SK-N-SH treated with all-trans-retinoic acid at 6 μM for 48 hours (cell line): Measurements from ENCODE around the gene EVX1.

Experiments
- ATAC-seq: fragments of 200-7000 bp; cut with Tn5 transposase; 3 replicates; pipeline ENCODE4 v1.9.1; 2020; ENCODE audit warnings: mild to moderate bottlenecking, moderate library complexity
- ARNTL ChIP-seq: fragments of 450-650 bp; formaldehyde crosslinking; IDR thresholded peaks from 2 replicates; pipeline ENCODE4 v1.5.0; 2020; ENCODE audit warnings: low read depth, mild to moderate bottlenecking, moderate library complexity, borderline replicate concordance
- ESRRG ChIP-seq: fragments of 250-450 bp; sonication (Bioruptor Pico); IDR thresholded peaks from 2 replicates; pipeline ENCODE4 v1.6.1; 2021; ENCODE audit warnings: mild to moderate bottlenecking
- ISL1 ChIP-seq: fragments of 250-450 bp; sonication (Bioruptor Pico); IDR thresholded peaks from 2 replicates; pipeline ENCODE4 v2.1.2; 2022; ENCODE audit warnings: mild to moderate bottlenecking, moderate library complexity
- PATZ1 ChIP-seq: fragments of 250-450 bp; sonication (Bioruptor Pico); IDR thresholded peaks from 2 replicates; pipeline ENCODE4 v1.8.0; 2020; ENCODE audit warnings: mild to moderate bottlenecking, moderate library complexity, borderline replicate concordance
- PPARA ChIP-seq: fragments of 250-450 bp; sonication (Bioruptor Pico); IDR thresholded peaks from 2 replicates; pipeline ENCODE4 v1.5.0; 2020; ENCODE audit warnings: mild to moderate bottlenecking, borderline replicate concordance
- RARB ChIP-seq: fragments of 250-450 bp; sonication (Bioruptor Pico); IDR thresholded peaks from 2 replicates; pipeline ENCODE4 v1.8.0; 2021; ENCODE audit warnings: mild to moderate bottlenecking, moderate library complexity
- SNAI2 ChIP-seq: fragments of 250-450 bp; sonication (Bioruptor Pico); IDR thresholded peaks from 2 replicates; pipeline ENCODE4 v1.5.0; 2020; ENCODE audit warnings: mild to moderate bottlenecking, moderate library complexity
- TOX ChIP-seq: fragments of 250-450 bp; sonication (Bioruptor Pico); IDR thresholded peaks from 2 replicates; pipeline ENCODE4 v1.8.0; 2021; ENCODE audit warnings: mild to moderate bottlenecking, moderate library complexity, borderline replicate concordance
- ZC3H10 ChIP-seq: fragments of 250-450 bp; sonication (Bioruptor Pico); IDR thresholded peaks from 2 replicates; pipeline ENCODE4 v1.5.1; 2021; ENCODE audit warnings: mild to moderate bottlenecking, moderate library complexity
- ZNF565 ChIP-seq: fragments of 450-650 bp; formaldehyde crosslinking; conservative IDR thresholded peaks from 2 replicates; pipeline ENCODE4 v1.5.0; 2020; ENCODE audit warnings: low read depth, mild to moderate bottlenecking, moderate library complexity
- ZNF70 ChIP-seq: fragments of 450-650 bp; formaldehyde crosslinking; IDR thresholded peaks from 2 replicates; pipeline ENCODE4 v1.5.0; 2020; ENCODE audit warnings: mild to moderate bottlenecking, moderate library complexity
- ZNF8 ChIP-seq: fragments of 450-650 bp; formaldehyde crosslinking; IDR thresholded peaks from 2 replicates; pipeline ENCODE4 v1.5.0; 2020; ENCODE audit warnings: mild to moderate bottlenecking, moderate library complexity
- TF ChIP-seq, protein P1 (sequence below): fragments of 250-450 bp; sonication (Bioruptor Pico); IDR thresholded peaks from 2 replicates; pipeline ENCODE4 v1.5.1; 2020; ENCODE audit warnings: low read depth, mild to moderate bottlenecking, moderate library complexity
- TF ChIP-seq, protein P2 (sequence below): fragments of 250-450 bp; sonication (Bioruptor Pico); IDR thresholded peaks from 2 replicates; pipeline ENCODE4 v1.5.0; 2020; ENCODE audit warnings: mild to moderate bottlenecking, moderate library complexity
- TF ChIP-seq, protein P3 (sequence below): fragments of 250-450 bp; sonication (Bioruptor Pico); IDR thresholded peaks from 2 replicates; pipeline ENCODE4 v1.5.1; 2021; ENCODE audit warnings: mild to moderate bottlenecking, moderate library complexity
- TF ChIP-seq, protein P4 (sequence below): fragments of 250-450 bp; sonication (Bioruptor Pico); IDR thresholded peaks from 2 replicates; pipeline ENCODE4 v1.8.0; 2021; ENCODE audit warnings: low read depth, mild to moderate bottlenecking, moderate library complexity, borderline replicate concordance

EVX1 gene

DNA sequence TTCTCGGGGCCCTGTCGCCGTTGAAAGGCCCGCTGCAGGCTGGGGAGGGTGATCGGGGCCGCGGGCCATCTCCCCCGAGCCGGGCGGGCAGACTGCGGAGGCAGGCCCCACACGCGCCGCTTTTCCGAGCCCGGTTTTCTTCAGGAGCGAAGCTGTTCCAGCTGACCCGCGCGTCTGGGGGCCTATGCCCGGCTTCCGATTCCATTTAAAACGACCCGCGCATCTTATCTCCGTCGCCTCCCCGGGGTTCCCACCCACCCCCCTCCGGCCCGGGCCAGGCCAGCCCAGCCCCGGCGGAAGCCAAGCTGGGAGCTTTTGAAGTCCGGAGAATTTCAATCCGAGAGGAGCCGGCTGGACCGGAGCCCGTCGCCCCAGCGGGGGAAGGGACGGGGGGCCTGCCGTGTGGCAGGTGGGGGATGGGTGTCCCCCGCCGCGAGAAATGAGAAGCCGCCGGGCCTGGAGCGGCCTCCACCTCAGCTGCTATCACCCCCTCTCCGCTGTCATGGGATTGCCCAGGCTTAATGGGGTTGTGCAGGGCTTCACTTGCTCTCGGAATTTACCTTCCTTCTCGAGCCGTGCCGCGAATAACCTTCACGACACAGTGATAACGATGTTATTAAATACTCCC, 3.1 kb upstream of the EVX1 start (continued):
- TF ChIP-seq, protein P1, sequence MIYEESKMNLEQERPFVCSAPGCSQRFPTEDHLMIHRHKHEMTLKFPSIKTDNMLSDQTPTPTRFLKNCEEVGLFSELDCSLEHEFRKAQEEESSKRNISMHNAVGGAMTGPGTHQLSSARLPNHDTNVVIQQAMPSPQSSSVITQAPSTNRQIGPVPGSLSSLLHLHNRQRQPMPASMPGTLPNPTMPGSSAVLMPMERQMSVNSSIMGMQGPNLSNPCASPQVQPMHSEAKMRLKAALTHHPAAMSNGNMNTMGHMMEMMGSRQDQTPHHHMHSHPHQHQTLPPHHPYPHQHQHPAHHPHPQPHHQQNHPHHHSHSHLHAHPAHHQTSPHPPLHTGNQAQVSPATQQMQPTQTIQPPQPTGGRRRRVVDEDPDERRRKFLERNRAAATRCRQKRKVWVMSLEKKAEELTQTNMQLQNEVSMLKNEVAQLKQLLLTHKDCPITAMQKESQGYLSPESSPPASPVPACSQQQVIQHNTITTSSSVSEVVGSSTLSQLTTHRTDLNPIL (CRISPR knock-in tag) = no peak
- TF ChIP-seq ZNF70 (CRISPR knock-in tag) (no peak), ZNF565 (no peak), PPARA (CRISPR knock-in tag) (no peak), ARNTL (CRISPR knock-in tag) (no peak)
- TF ChIP-seq, protein P2, sequence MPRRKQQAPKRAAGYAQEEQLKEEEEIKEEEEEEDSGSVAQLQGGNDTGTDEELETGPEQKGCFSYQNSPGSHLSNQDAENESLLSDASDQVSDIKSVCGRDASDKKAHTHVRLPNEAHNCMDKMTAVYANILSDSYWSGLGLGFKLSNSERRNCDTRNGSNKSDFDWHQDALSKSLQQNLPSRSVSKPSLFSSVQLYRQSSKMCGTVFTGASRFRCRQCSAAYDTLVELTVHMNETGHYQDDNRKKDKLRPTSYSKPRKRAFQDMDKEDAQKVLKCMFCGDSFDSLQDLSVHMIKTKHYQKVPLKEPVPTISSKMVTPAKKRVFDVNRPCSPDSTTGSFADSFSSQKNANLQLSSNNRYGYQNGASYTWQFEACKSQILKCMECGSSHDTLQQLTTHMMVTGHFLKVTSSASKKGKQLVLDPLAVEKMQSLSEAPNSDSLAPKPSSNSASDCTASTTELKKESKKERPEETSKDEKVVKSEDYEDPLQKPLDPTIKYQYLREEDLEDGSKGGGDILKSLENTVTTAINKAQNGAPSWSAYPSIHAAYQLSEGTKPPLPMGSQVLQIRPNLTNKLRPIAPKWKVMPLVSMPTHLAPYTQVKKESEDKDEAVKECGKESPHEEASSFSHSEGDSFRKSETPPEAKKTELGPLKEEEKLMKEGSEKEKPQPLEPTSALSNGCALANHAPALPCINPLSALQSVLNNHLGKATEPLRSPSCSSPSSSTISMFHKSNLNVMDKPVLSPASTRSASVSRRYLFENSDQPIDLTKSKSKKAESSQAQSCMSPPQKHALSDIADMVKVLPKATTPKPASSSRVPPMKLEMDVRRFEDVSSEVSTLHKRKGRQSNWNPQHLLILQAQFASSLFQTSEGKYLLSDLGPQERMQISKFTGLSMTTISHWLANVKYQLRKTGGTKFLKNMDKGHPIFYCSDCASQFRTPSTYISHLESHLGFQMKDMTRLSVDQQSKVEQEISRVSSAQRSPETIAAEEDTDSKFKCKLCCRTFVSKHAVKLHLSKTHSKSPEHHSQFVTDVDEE = no peak

DNA sequence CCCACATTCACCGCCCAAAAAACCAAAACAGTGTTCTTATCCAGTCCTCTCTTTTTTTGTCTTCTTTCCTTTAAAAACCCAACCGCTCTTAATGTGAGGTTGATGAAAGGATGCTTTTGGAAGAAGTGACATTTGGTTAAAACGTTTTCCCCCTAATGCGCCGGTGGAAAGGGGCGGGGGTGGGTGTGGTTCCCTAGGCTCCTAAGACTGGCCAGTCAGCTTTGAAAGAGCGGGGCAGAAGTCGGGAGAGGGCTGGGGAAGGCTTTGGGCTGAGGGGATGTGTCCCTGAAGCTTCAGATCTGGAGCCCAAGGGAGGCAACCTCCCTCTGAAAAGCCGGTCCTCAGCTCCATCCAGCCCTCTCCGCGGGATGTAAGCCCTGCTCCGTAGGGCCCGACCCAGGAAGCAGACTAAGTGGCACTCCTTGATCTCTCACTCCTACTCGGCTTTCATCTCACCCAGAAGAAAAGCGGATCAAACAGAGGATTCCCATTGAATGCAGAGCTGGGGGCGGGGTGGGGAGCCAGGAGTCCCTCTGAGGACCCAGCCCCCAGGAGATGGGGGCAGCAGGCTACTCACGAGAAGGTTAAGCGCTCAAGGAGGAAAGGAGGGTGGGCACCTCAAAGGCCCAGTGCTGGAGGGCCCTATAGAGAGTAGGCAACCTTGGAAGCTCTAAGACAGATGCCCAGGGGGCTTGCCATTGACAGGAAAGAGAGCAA, 2.4 kb upstream of the EVX1 start:
- no peak for ATAC-seq
- TF ChIP-seq ZC3H10 (CRISPR knock-in tag) (no peak), ZNF8 (no peak), ISL1 (no peak), PPARA (CRISPR knock-in tag) (no peak), SNAI2 (CRISPR knock-in tag) (no peak), RARB (CRISPR knock-in tag) (no peak), ARNTL (CRISPR knock-in tag) (no peak), ZNF565 (no peak), ESRRG (CRISPR knock-in tag) (no peak), TOX (no peak), PATZ1 (CRISPR knock-in tag) (no peak)
- TF ChIP-seq, protein P3, sequence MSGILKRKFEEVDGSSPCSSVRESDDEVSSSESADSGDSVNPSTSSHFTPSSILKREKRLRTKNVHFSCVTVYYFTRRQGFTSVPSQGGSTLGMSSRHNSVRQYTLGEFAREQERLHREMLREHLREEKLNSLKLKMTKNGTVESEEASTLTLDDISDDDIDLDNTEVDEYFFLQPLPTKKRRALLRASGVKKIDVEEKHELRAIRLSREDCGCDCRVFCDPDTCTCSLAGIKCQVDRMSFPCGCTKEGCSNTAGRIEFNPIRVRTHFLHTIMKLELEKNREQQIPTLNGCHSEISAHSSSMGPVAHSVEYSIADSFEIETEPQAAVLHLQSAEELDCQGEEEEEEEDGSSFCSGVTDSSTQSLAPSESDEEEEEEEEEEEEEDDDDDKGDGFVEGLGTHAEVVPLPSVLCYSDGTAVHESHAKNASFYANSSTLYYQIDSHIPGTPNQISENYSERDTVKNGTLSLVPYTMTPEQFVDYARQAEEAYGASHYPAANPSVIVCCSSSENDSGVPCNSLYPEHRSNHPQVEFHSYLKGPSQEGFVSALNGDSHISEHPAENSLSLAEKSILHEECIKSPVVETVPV (CRISPR knock-in tag) = no peak
- TF ChIP-seq, protein P4, sequence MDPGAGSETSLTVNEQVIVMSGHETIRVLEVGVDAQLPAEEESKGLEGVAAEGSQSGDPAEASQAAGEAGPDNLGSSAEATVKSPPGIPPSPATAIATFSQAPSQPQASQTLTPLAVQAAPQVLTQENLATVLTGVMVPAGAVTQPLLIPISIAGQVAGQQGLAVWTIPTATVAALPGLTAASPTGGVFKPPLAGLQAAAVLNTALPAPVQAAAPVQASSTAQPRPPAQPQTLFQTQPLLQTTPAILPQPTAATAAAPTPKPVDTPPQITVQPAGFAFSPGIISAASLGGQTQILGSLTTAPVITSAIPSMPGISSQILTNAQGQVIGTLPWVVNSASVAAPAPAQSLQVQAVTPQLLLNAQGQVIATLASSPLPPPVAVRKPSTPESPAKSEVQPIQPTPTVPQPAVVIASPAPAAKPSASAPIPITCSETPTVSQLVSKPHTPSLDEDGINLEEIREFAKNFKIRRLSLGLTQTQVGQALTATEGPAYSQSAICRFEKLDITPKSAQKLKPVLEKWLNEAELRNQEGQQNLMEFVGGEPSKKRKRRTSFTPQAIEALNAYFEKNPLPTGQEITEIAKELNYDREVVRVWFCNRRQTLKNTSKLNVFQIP (CRISPR knock-in tag) = no peak
- TF ChIP-seq, protein P2 = no peak
